ENCODE measurements around the gene MDFI.

DNA sequence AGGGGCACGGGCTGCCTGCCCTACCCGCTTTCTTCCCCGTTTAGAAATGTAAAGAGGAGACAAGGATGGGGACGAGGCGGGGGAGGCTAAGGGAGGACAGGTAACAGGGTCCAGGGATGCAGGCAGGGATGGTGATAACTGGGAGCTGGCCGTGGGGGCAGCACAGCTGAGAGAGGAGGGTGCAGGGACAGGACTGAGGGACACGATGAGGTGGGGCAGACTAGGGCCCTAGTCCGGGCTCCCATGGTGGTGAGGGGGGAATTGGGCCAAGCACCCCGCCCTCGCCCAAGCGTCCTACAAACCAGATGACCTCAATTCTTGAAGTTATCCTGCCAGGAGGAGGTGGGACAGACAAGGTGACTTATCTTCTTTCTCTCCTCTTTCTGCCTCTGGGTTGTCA is 44.4 kb upstream of the MDFI start:
- TF ChIP-seq EZH2 (IDR thresholded peaks at IDR 0.05), result no peak
- no peak for TF ChIP-seq POLR2AphosphoS5 (IDR thresholded peaks at IDR 0.05; ENCODE audit: borderline replicate concordance, low read depth, low read length)
- no peak for TF ChIP-seq FOXP2 (optimal IDR thresholded peaks at IDR 0.05; ENCODE audit: control extremely low read depth, extremely low read length, insufficient read depth)
